Natural killer cell (primary cell): ENCODE results near the gene CAMSAP1. TPM values are rescaled to one million over a fixed set of nuclear protein-coding genes. Genes with fewer than 3 reads are reported as not detected.

Source experiments
- ATAC-seq, 3 donors: fragments of 150-1000 bp in 2 of 3; fragments of 200-7000 bp in 1 of 3; cut with Tn5 transposase; 1 replicate in 1 of 3; 2 replicates in 2 of 3; pipeline ENCODE4 v1.10.0; 2021; ENCODE audit warnings: mild to moderate bottlenecking in 2 of 3, moderate library complexity in 2 of 3
- DNase-seq, 2 donors: peaks; one replicate each; pipeline versions ENCODE4 v3.0.0 to v3.0.0-alpha.2; 2013 to 2021; ENCODE audit warnings: mixed read lengths in 1 of 2
- H3K27ac ChIP-seq: one replicate; pipeline ENCODE4 v1.5.1; 2013; ENCODE audit warnings: mild to moderate bottlenecking, low read length
- H3K27me3 ChIP-seq: one replicate; pipeline ENCODE4 v1.6.1; 2013; ENCODE audit warnings: low read length; ENCODE audit not compliant: control insufficient read depth, insufficient read depth
- H3K36me3 ChIP-seq: one replicate; pipeline ENCODE4 v1.6.1; 2013; ENCODE audit warnings: low read length; ENCODE audit not compliant: control insufficient read depth, insufficient read depth
- H3K4me1 ChIP-seq: one replicate; pipeline ENCODE4 v1.6.1; 2013; ENCODE audit warnings: low read length; ENCODE audit not compliant: control insufficient read depth, insufficient read depth
- H3K4me3 ChIP-seq: one replicate; pipeline ENCODE4 v1.5.1; 2013; ENCODE audit warnings: low read length
- H3K9me3 ChIP-seq: one replicate; pipeline ENCODE4 v1.6.1; 2013; ENCODE audit warnings: low read length; ENCODE audit not compliant: control insufficient read depth, insufficient read depth
- H3K27ac Mint-ChIP-seq, 2 donors: one replicate each; pipeline ENCODE4 v1.8.0; 2022; ENCODE audit warnings: mild to moderate bottlenecking in 2 of 2, mixed read lengths in 2 of 2, moderate library complexity in 1 of 2
- H3K27me3 Mint-ChIP-seq, 2 donors: one replicate each; pipeline ENCODE4 v1.8.0; 2022; ENCODE audit warnings: low read depth in 2 of 2, mixed read lengths in 2 of 2
- H3K36me3 Mint-ChIP-seq: one replicate; pipeline ENCODE4 v1.8.0; 2022; ENCODE audit warnings: mixed read lengths
- H3K4me1 Mint-ChIP-seq, 2 donors: one replicate each; pipeline ENCODE4 v1.8.0; 2022; ENCODE audit warnings: mixed read lengths in 2 of 2
- H3K4me3 Mint-ChIP-seq: one replicate; pipeline ENCODE4 v1.8.0; 2022; ENCODE audit warnings: mild to moderate bottlenecking, moderate library complexity, mixed read lengths
- H3K9me3 Mint-ChIP-seq, 2 donors: one replicate each; pipeline ENCODE4 v1.8.0; 2022; ENCODE audit warnings: mixed read lengths in 2 of 2
- CTCF ChIP-seq: fragments of 200-600 bp; IDR thresholded peaks from one replicate; pipeline ENCODE4 v1.8.0; 2022; ENCODE audit warnings: antibody characterized with exemption
- WGBS: methylation state at CpG from one replicate; pipeline ENCODE4 v1.1.7; 2013; ENCODE audit warnings: missing lambda C conversion rate; ENCODE audit not compliant: insufficient coverage; 5-methylcytosine and 5-hydroxymethylcytosine counted together
- intact Hi-C: fragments of 100-400 bp; cut with micrococcal nuclease; formaldehyde crosslinking; loops from one replicate; pipeline ENCODE4 v1.14.2; 2022
- total RNA-seq, 4 donors: library from RNA; stranded (reverse); fragments of 120-200 nt in 1 of 4; gene quantifications; one replicate each; pipeline versions ENCODE4 v1.2.3 to v1.2.4, GENCODE V29; 2013 to 2022

The CAMSAP1 gene
- total RNA-seq, 3 donors from 2014 or later (not counting 1 experiment from before 2014, with no cell fraction given) = 25.9 to 33.5 (median 28.1) TPM

DNA sequence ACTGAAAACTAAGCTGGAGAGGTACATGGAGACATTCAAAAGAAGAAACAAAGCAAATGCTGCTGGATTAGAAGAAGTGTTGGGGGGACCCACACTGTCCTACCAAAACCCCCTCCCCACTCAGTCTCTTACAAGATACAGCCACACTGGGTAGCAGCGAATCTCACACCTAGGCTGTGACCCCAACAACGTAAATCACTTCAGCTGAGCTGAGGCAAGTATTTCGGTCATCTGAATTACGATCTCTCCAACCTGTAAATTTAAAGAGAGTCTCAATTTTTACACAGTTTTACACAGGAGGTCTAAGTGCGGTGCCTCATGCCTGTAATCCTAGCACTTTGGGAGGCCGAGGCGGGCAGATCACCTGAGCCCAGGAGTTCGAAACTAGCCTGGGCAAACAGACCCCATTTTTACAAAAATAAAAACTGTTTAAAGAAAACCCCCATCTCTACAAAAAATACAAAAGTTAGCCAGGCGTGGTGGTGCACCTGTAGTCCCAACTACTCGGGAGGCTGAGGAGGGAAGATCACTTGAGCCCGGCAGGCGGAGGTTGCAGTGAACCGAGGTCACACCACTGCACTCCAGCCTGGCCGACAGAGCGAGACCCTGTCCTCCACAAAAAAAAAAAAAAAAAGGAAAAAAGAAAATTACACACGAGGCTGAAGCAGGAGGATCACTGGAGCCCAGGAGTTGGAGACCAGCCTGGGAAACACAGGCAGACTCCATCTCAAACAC is 3.4 kb downstream of the CAMSAP1 start:
- no peak overlapping the region for H3K27ac ChIP-seq
- TF ChIP-seq CTCF = no peak
- Mint-ChIP-seq H3K27ac (no peak overlapping the region), H3K36me3 (no peaks in the 10 kb centered on the region), H3K27me3 (no peaks in the 10 kb centered on the region), H3K4me3 (peak overlapping the region; percentile 28), H3K4me1 (peaks cover 41 to 49% of the 10 kb centered on the region in 2 donors), H3K9me3 (no peaks in the 10 kb centered on the region)
- DNase-seq (no peak), ATAC-seq (no peak)
- no peak overlapping the region for H3K4me3 ChIP-seq
- peaks cover 35% of the 10 kb centered on the region for H3K4me1 ChIP-seq
- no peaks in the 10 kb centered on the region for H3K36me3 ChIP-seq
- no peaks in the 10 kb centered on the region for H3K27me3 ChIP-seq
- H3K9me3 ChIP-seq = no peaks in the 10 kb centered on the region
- WGBS = 94% methylated on average over 13 of the region's 16 CpGs
- intact Hi-C loops = no loop called here

GRCh38 chr9:135903358-135903656 is 4.0 kb downstream of the CAMSAP1 start:
- H3K27me3 Mint-ChIP-seq = no peaks in the 10 kb centered on the region
- H3K4me3 Mint-ChIP-seq = peak overlapping the region; percentile 28
- Histone ChIP-seq H3K9me3 (no peaks in the 10 kb centered on the region), H3K4me1 (peaks cover 30% of the 10 kb centered on the region), H3K27ac (no peak overlapping the region), H3K36me3 (no peaks in the 10 kb centered on the region), H3K4me3 (no peak overlapping the region), H3K27me3 (no peaks in the 10 kb centered on the region)
- H3K9me3 Mint-ChIP-seq = no peaks in the 10 kb centered on the region
- DNase-seq = no peak
- intact Hi-C loops = no loop called here
- no peak overlapping the region for H3K27ac Mint-ChIP-seq
- TF ChIP-seq CTCF = no peak
- no peak for ATAC-seq
- WGBS = 49% methylated on average over 3 of the region's 3 CpGs
- no peaks in the 10 kb centered on the region for H3K36me3 Mint-ChIP-seq
- H3K4me1 Mint-ChIP-seq = peaks cover 40 to 47% of the 10 kb centered on the region in 2 donors

- Histone ChIP-seq H3K27ac (no peak overlapping the region), H3K27me3 (no peaks in the 10 kb centered on the region), H3K9me3 (no peaks in the 10 kb centered on the region), H3K4me1 (peaks cover 26% of the 10 kb centered on the region), H3K4me3 (no peak overlapping the region), H3K36me3 (no peaks in the 10 kb centered on the region)
- DNase-seq (no peak), ATAC-seq (no peak)
- no peak for TF ChIP-seq CTCF
- no peak overlapping the region for H3K4me3 Mint-ChIP-seq
- no peaks in the 10 kb centered on the region for H3K36me3 Mint-ChIP-seq
- H3K9me3 Mint-ChIP-seq = no peaks in the 10 kb centered on the region
- H3K4me1 Mint-ChIP-seq = peaks cover 41 to 47% of the 10 kb centered on the region in 2 donors
- no peak overlapping the region for H3K27ac Mint-ChIP-seq
- 97% methylated on average over 11 of the region's 12 CpGs for WGBS
- intact Hi-C loops = no loop called here
- no peaks in the 10 kb centered on the region for H3K27me3 Mint-ChIP-seq
Measured at GRCh38 chr9:135902655-135903357, 4.5 kb downstream of the CAMSAP1 start.
